Measurements from ENCODE around the gene MRPL24.
"Not testable (repeated sequence)": the region's sequence is repeated elsewhere in the genome, so short reads cannot be mapped to it uniquely, and the experiment has no call there.

MRPL24 gene

GRCh38 chr1:156765136-156765535 lies 24.2 kb upstream of the MRPL24 start:
- H3K9me3 ChIP-seq (ENCODE audit: control insufficient read depth in 5 of 5, low read length in 5 of 5); H3K4me3 ChIP-seq (ENCODE audit: low read depth in 1 of 5, low read length in 5 of 5); H3K27ac ChIP-seq (ENCODE audit: low read depth, low read length); H3K27me3 ChIP-seq (ENCODE audit: control insufficient read depth in 5 of 5, insufficient read depth in 4 of 5, low read length in 5 of 5); H3K9ac ChIP-seq (ENCODE audit: low read length in 5 of 5); H3K36me3 ChIP-seq (ENCODE audit: control insufficient read depth in 5 of 5, insufficient read depth in 5 of 5, low read length in 5 of 5): not testable (repeated sequence)
- peaks cover 11 to 28% (median 26%) of the 10 kb centered on the region in 5 donors for H3K4me1 ChIP-seq (ENCODE audit: control insufficient read depth in 5 of 5, insufficient read depth in 5 of 5, low read length in 5 of 5)

GRCh38 chr1:156760796-156761104 lies 19.9 kb upstream of the MRPL24 start:
- peaks cover 0 to under 1% (median under 1%) of the 10 kb centered on the region in 5 donors for H3K4me1 ChIP-seq (ENCODE audit: control insufficient read depth in 5 of 5, insufficient read depth in 5 of 5, low read length in 5 of 5)
- no peak overlapping the region for H3K9ac ChIP-seq (ENCODE audit: low read length in 5 of 5)
- H3K9me3 ChIP-seq (ENCODE audit: control insufficient read depth in 5 of 5, low read length in 5 of 5): no peaks in the 10 kb centered on the region
- no peak overlapping the region for H3K27ac ChIP-seq (ENCODE audit: low read depth, low read length)
- H3K4me3 ChIP-seq (ENCODE audit: low read depth in 1 of 5, low read length in 5 of 5): no peak overlapping the region
- H3K36me3 ChIP-seq (ENCODE audit: control insufficient read depth in 5 of 5, insufficient read depth in 5 of 5, low read length in 5 of 5): no peaks in the 10 kb centered on the region
- no peaks in the 10 kb centered on the region for H3K27me3 ChIP-seq (ENCODE audit: control insufficient read depth in 5 of 5, insufficient read depth in 4 of 5, low read length in 5 of 5)

- Histone ChIP-seq H3K27ac (ENCODE audit: low read depth, low read length) (no peak overlapping the region), H3K9ac (ENCODE audit: low read length in 5 of 5) (no peak overlapping the region), H3K9me3 (ENCODE audit: control insufficient read depth in 5 of 5, low read length in 5 of 5) (no peaks in the 10 kb centered on the region), H3K4me1 (ENCODE audit: control insufficient read depth in 5 of 5, insufficient read depth in 5 of 5, low read length in 5 of 5) (peaks cover 0 to 6% (median 5%) of the 10 kb centered on the region in 5 donors), H3K27me3 (ENCODE audit: control insufficient read depth in 5 of 5, insufficient read depth in 4 of 5, low read length in 5 of 5) (no peaks in the 10 kb centered on the region), H3K4me3 (ENCODE audit: low read depth in 1 of 5, low read length in 5 of 5) (no peak overlapping the region), H3K36me3 (ENCODE audit: control insufficient read depth in 5 of 5, insufficient read depth in 5 of 5, low read length in 5 of 5) (no peaks in the 10 kb centered on the region)
These were observed 19.4 kb upstream of the MRPL24 start for GRCh38 chr1:156760092-156760795.

- not testable (repeated sequence) for H3K27ac ChIP-seq (ENCODE audit: low read depth, low read length); H3K9ac ChIP-seq (ENCODE audit: low read length in 5 of 5); H3K9me3 ChIP-seq (ENCODE audit: control insufficient read depth in 5 of 5, low read length in 5 of 5); H3K27me3 ChIP-seq (ENCODE audit: control insufficient read depth in 5 of 5, insufficient read depth in 4 of 5, low read length in 5 of 5); H3K4me3 ChIP-seq (ENCODE audit: low read depth in 1 of 5, low read length in 5 of 5); H3K36me3 ChIP-seq (ENCODE audit: control insufficient read depth in 5 of 5, insufficient read depth in 5 of 5, low read length in 5 of 5)
- H3K4me1 ChIP-seq (ENCODE audit: control insufficient read depth in 5 of 5, insufficient read depth in 5 of 5, low read length in 5 of 5): peaks cover under 1 to 26% (median 20%) of the 10 kb centered on the region in 5 donors
These were observed 16.8 kb upstream of the MRPL24 start for GRCh38 chr1:156757572-156758253.

- Histone ChIP-seq H3K9me3 (ENCODE audit: control insufficient read depth in 5 of 5, low read length in 5 of 5) (no peaks in the 10 kb centered on the region), H3K4me1 (ENCODE audit: control insufficient read depth in 5 of 5, insufficient read depth in 5 of 5, low read length in 5 of 5) (peaks cover 6 to 34% (median 28%) of the 10 kb centered on the region in 5 donors), H3K9ac (ENCODE audit: low read length in 5 of 5) (no peak overlapping the region), H3K36me3 (ENCODE audit: control insufficient read depth in 5 of 5, insufficient read depth in 5 of 5, low read length in 5 of 5) (no peaks in the 10 kb centered on the region), H3K4me3 (ENCODE audit: low read depth in 1 of 5, low read length in 5 of 5) (no peak overlapping the region), H3K27me3 (ENCODE audit: control insufficient read depth in 5 of 5, insufficient read depth in 4 of 5, low read length in 5 of 5) (no peaks in the 10 kb centered on the region), H3K27ac (ENCODE audit: low read depth, low read length) (no peak overlapping the region)
These were observed 15.5 kb upstream of the MRPL24 start for GRCh38 chr1:156756355-156756754.

GRCh38 chr1:156755527-156755950 lies 14.7 kb upstream of the MRPL24 start:
- Histone ChIP-seq H3K9me3 (ENCODE audit: control insufficient read depth in 5 of 5, low read length in 5 of 5) (no peaks in the 10 kb centered on the region), H3K4me1 (ENCODE audit: control insufficient read depth in 5 of 5, insufficient read depth in 5 of 5, low read length in 5 of 5) (peaks cover 6 to 35% (median 29%) of the 10 kb centered on the region in 5 donors), H3K27ac (ENCODE audit: low read depth, low read length) (no peak overlapping the region), H3K4me3 (ENCODE audit: low read depth in 1 of 5, low read length in 5 of 5) (no peak overlapping the region), H3K36me3 (ENCODE audit: control insufficient read depth in 5 of 5, insufficient read depth in 5 of 5, low read length in 5 of 5) (no peaks in the 10 kb centered on the region), H3K27me3 (ENCODE audit: control insufficient read depth in 5 of 5, insufficient read depth in 4 of 5, low read length in 5 of 5) (no peaks in the 10 kb centered on the region), H3K9ac (ENCODE audit: low read length in 5 of 5) (no peak overlapping the region)

GRCh38 chr1:156754219-156754618 lies 13.3 kb upstream of the MRPL24 start:
- Histone ChIP-seq H3K27ac (ENCODE audit: low read depth, low read length) (no peak overlapping the region), H3K9ac (ENCODE audit: low read length in 5 of 5) (no peak overlapping the region), H3K36me3 (ENCODE audit: control insufficient read depth in 5 of 5, insufficient read depth in 5 of 5, low read length in 5 of 5) (no peaks in the 10 kb centered on the region), H3K27me3 (ENCODE audit: control insufficient read depth in 5 of 5, insufficient read depth in 4 of 5, low read length in 5 of 5) (no peaks in the 10 kb centered on the region), H3K9me3 (ENCODE audit: control insufficient read depth in 5 of 5, low read length in 5 of 5) (no peaks in the 10 kb centered on the region), H3K4me3 (ENCODE audit: low read depth in 1 of 5, low read length in 5 of 5) (no peak overlapping the region), H3K4me1 (ENCODE audit: control insufficient read depth in 5 of 5, insufficient read depth in 5 of 5, low read length in 5 of 5) (peaks cover 10 to 48% (median 42%) of the 10 kb centered on the region in 5 donors)

GRCh38 chr1:156752843-156753482 lies 12.1 kb upstream of the MRPL24 start:
- Histone ChIP-seq H3K36me3 (ENCODE audit: control insufficient read depth in 5 of 5, insufficient read depth in 5 of 5, low read length in 5 of 5) (no peaks in the 10 kb centered on the region), H3K27ac (ENCODE audit: low read depth, low read length) (peak overlapping the region; percentile 94), H3K27me3 (ENCODE audit: control insufficient read depth in 5 of 5, insufficient read depth in 4 of 5, low read length in 5 of 5) (no peaks in the 10 kb centered on the region), H3K4me3 (ENCODE audit: low read depth in 1 of 5, low read length in 5 of 5) (peak overlapping the region; percentile 78 to 98 (median 93)), H3K9ac (ENCODE audit: low read length in 5 of 5) (peak overlapping the region in 3 of 5 donors; percentile 87 to 96 (median 91)), H3K4me1 (ENCODE audit: control insufficient read depth in 5 of 5, insufficient read depth in 5 of 5, low read length in 5 of 5) (peaks cover 19 to 61% (median 55%) of the 10 kb centered on the region in 5 donors), H3K9me3 (ENCODE audit: control insufficient read depth in 5 of 5, low read length in 5 of 5) (no peaks in the 10 kb centered on the region)

- H3K9me3 ChIP-seq (ENCODE audit: control insufficient read depth in 5 of 5, low read length in 5 of 5): no peaks in the 10 kb centered on the region
- peak overlapping the region; percentile 94 for H3K27ac ChIP-seq (ENCODE audit: low read depth, low read length)
- H3K36me3 ChIP-seq (ENCODE audit: control insufficient read depth in 5 of 5, insufficient read depth in 5 of 5, low read length in 5 of 5): no peaks in the 10 kb centered on the region
- peaks cover 25 to 70% (median 63%) of the 10 kb centered on the region in 5 donors for H3K4me1 ChIP-seq (ENCODE audit: control insufficient read depth in 5 of 5, insufficient read depth in 5 of 5, low read length in 5 of 5)
- H3K27me3 ChIP-seq (ENCODE audit: control insufficient read depth in 5 of 5, insufficient read depth in 4 of 5, low read length in 5 of 5): no peaks in the 10 kb centered on the region
- peak overlapping the region; percentile 78 to 98 (median 93) for H3K4me3 ChIP-seq (ENCODE audit: low read depth in 1 of 5, low read length in 5 of 5)
- peak overlapping the region; percentile 87 to 96 (median 90) for H3K9ac ChIP-seq (ENCODE audit: low read length in 5 of 5)
These were observed 11.0 kb upstream of the MRPL24 start for GRCh38 chr1:156751757-156752481.

- H3K27me3 ChIP-seq (ENCODE audit: control insufficient read depth in 5 of 5, insufficient read depth in 4 of 5, low read length in 5 of 5): no peaks in the 10 kb centered on the region
- H3K36me3 ChIP-seq (ENCODE audit: control insufficient read depth in 5 of 5, insufficient read depth in 5 of 5, low read length in 5 of 5): no peaks in the 10 kb centered on the region
- H3K27ac ChIP-seq (ENCODE audit: low read depth, low read length): peak within 1 kb of the TSS; percentile 100
- H3K4me3 ChIP-seq (ENCODE audit: low read depth in 1 of 5, low read length in 5 of 5): peak within 1 kb of the TSS; percentile 78 to 98 (median 93)
- H3K4me1 ChIP-seq (ENCODE audit: control insufficient read depth in 5 of 5, insufficient read depth in 5 of 5, low read length in 5 of 5): peaks cover 25 to 75% (median 68%) of the 10 kb centered on the region in 5 donors
- H3K9me3 ChIP-seq (ENCODE audit: control insufficient read depth in 5 of 5, low read length in 5 of 5): no peaks in the 10 kb centered on the region
- H3K9ac ChIP-seq (ENCODE audit: low read length in 5 of 5): peak within 1 kb of the TSS; percentile 95 to 99 (median 97)
These were observed 10.5 kb upstream of the MRPL24 start, which contains the start of gene HDGF for GRCh38 chr1:156751451-156751756. TSS of gene HDGF (minus strand) at chr1:156751675. CDS start at chr1:156751429, 246 bp downstream.
